Liver (tissue), 3 donors: ENCODE results near the gene PTBP3.
"Not testable (repeated sequence)": the region's sequence is repeated elsewhere in the genome, so short reads cannot be mapped to it uniquely, and the experiment has no call there.

Experiments used
- CTCF ChIP-seq: fragments of 150-350 bp; IDR thresholded peaks from 2 replicates; pipeline ENCODE4 v1.5.1; 2017; ENCODE audit warnings: improper control_type of control experiment, low read depth, low read length; ENCODE audit not compliant: missing input control
- EGR1 ChIP-seq, 2 donors: IDR thresholded peaks; 2 replicates each; pipeline ENCODE4 v1.6.1; 2016 to 2018; ENCODE audit warnings: antibody characterized with exemption in 2 of 2, low read depth in 2 of 2
- GABPA ChIP-seq, 2 donors: IDR thresholded peaks in 1 of 2; conservative IDR thresholded peaks in 1 of 2; 2 replicates each; pipeline ENCODE4 v1.6.1; 2016; ENCODE audit warnings: antibody characterized with exemption in 2 of 2, mild to moderate bottlenecking in 1 of 2, moderate library complexity in 1 of 2
- TAF1 ChIP-seq: conservative IDR thresholded peaks from 2 replicates; pipeline ENCODE4 v1.6.1; 2016; ENCODE audit warnings: antibody characterized with exemption, mild to moderate bottlenecking
- donor health status: healthy.
- donor health status: healthy.

- not testable (repeated sequence) for TF ChIP-seq CTCF; GABPA (IDR thresholded peaks at IDR 0.05 in 1 of 2, conservative IDR thresholded peaks at IDR 0.05 in 1 of 2); TAF1; EGR1 (IDR thresholded peaks at IDR 0.05; ENCODE audit: low read depth in 2 of 2)
These were observed 50.6 kb downstream of the PTBP3 start for GRCh38 chr9:112282841-112283240.
